HG02884 (cell line): ENCODE data around the gene DHX57.
"Not testable (repeated sequence)": the region's sequence is repeated elsewhere in the genome, so short reads cannot be mapped to it uniquely, and the experiment has no call there.

Experiments
- ATAC-seq: cut with Tn5 transposase; IDR thresholded peaks from one replicate; pipeline ENCODE4 v1.9.1; 2021; ENCODE audit warnings: mild to moderate bottlenecking, moderate library complexity; ENCODE audit not compliant: unreplicated experiment

DHX57 gene

GRCh38 chr2:38806015-38806732 is 69.6 kb downstream of the DHX57 start:
- ATAC-seq: no peak

- no peak for ATAC-seq
These were observed 77.8 kb downstream of the DHX57 start for GRCh38 chr2:38797953-38798352.

- no peak for ATAC-seq
These were observed 78.5 kb downstream of the DHX57 start for GRCh38 chr2:38797250-38797676.

GRCh38 chr2:38795016-38795415 is 80.7 kb downstream of the DHX57 start:
- not testable (repeated sequence) for ATAC-seq

GRCh38 chr2:38794235-38794946 is 81.3 kb downstream of the DHX57 start:
- ATAC-seq: no peak

- no peak for ATAC-seq
These were observed 82.2 kb downstream of the DHX57 start for GRCh38 chr2:38793511-38793910.

- ATAC-seq: no peak
These were observed 83.0 kb downstream of the DHX57 start for GRCh38 chr2:38792751-38793150.

- not testable (repeated sequence) for ATAC-seq
These were observed 83.4 kb downstream of the DHX57 start for GRCh38 chr2:38792321-38792720.

- no peak for ATAC-seq
These were observed 84.0 kb downstream of the DHX57 start for GRCh38 chr2:38791744-38792143.

GRCh38 chr2:38789691-38790090 is 86.0 kb downstream of the DHX57 start:
- ATAC-seq: no peak

- no peak for ATAC-seq
These were observed 87.4 kb downstream of the DHX57 start for GRCh38 chr2:38788306-38788705.

- ATAC-seq: no peak
These were observed 92.1 kb downstream of the DHX57 start for GRCh38 chr2:38783586-38783985.

GRCh38 chr2:38778687-38779082 is 97.0 kb downstream of the DHX57 start:
- ATAC-seq: no peak

- ATAC-seq: no peak
These were observed 99.2 kb downstream of the DHX57 start for GRCh38 chr2:38776531-38776930.

- ATAC-seq: no peak
These were observed 99.9 kb downstream of the DHX57 start for GRCh38 chr2:38775921-38776225.

- no peak for ATAC-seq
These were observed 100.4 kb downstream of the DHX57 start for GRCh38 chr2:38775097-38775920.

- ATAC-seq: no peak
These were observed 104.1 kb downstream of the DHX57 start for GRCh38 chr2:38771632-38772031.

GRCh38 chr2:38765551-38765950 is 110.2 kb downstream of the DHX57 start:
- ATAC-seq: no peak

GRCh38 chr2:38765149-38765548 is 110.6 kb downstream of the DHX57 start:
- ATAC-seq: no peak

- no peak for ATAC-seq
These were observed 112.0 kb downstream of the DHX57 start for GRCh38 chr2:38763728-38764127.

GRCh38 chr2:38763228-38763627 is 112.5 kb downstream of the DHX57 start:
- ATAC-seq: no peak

- not testable (repeated sequence) for ATAC-seq
These were observed 119.8 kb downstream of the DHX57 start for GRCh38 chr2:38755891-38756290.
